GM21717 (cell line): ENCODE measurements around the gene RAB11FIP4.
"Not testable (repeated sequence)": the region's sequence is repeated elsewhere in the genome, so short reads cannot be mapped to it uniquely, and the experiment has no call there.

ENCODE experiments used
- ATAC-seq: cut with Tn5 transposase; IDR thresholded peaks from one replicate; pipeline ENCODE4 v1.9.1; 2021; ENCODE audit warnings: mild to moderate bottlenecking, moderate library complexity; ENCODE audit not compliant: unreplicated experiment

RAB11FIP4 gene

GRCh38 chr17:31431098-31431851, 39.8 kb downstream of the RAB11FIP4 start:
- ATAC-seq = no peak

DNA sequence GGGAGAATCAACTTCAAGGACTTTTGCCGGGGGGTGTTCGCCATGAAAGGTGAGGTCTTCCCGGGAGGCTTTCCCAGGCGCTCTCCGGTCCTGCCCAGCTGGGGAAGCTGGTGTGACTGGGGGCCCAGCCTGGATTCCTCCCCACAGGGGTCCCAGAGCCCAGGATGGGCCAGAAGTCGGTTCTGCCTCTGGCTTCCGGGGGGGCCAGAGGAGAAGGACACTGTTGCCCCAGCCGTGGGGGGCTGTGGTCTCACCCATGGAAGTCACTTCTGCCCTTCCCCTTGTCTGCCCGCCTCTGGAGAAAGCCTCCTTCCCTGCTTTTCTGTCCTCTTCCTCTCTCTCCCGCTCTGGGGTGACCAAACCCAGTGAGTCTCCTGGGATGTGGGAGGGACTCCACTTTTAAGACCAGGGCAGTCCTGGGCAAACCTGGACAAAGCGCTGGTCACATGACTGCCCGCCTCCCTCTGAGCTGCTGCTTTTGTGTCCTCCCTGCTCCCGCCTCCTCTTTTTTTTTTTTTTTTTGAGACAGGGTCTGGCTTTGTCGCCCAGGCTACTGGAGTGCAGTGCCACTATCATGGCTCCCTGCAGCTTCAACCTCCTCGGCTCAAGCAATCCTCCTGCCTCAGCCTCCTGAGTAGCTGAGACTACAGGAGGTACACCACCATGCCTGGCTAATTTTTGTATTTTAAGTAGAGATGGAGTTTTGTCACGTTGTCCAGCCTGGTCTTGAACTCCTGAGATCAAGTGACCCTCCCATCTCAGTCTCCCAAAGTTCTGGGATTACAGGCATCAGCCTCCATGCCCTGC, 40.6 kb downstream of the RAB11FIP4 start:
- no peak for ATAC-seq

- no peak for ATAC-seq
Measured at GRCh38 chr17:31433091-31433790, 41.8 kb downstream of the RAB11FIP4 start.

DNA sequence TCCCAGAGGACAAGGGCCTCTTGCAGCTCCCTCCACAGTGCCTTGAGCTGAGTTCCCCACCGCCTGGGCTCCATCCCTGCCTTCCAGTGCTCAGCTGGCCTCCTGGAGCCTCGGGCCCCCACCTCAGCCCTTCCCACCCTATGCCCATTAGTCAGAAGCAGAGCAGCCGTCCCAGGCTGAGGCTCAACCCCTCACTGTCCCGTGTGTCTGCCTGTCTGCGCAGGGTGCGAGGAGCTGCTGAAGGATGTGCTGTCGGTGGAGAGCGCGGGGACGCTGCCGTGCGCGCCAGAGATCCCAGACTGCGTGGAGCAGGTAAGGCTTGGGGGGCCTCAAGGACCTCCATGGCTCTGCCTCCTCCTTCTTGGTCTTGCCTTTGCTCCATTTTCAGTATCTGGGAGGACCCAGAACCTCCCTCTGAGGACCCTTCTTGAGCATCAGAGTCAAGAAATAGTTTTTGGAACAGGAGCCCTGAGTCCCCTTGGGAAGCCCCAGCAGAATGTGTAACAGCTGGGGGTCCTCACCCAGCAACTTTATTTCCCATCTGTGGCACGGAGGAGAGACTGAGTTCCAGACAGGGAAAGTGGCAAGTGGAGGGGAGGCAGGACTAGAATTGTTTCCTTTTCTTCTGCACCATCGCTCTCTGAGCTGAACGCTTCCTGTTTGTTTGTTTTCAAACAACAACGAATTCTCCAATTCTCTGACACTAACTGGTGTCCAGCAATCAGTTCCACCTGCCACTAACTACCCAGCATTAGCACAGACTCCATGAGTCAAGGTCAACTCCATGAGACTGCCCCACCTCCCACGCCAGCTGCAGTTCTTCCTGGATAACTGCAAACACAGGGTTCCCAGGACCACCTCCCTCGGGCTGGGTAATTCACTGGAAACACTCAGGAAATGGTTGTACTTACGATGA, 42.6 kb downstream of the RAB11FIP4 start:
- no peak for ATAC-seq

- ATAC-seq = no peak
Measured at GRCh38 chr17:31434727-31435050, 43.2 kb downstream of the RAB11FIP4 start.

- no peak for ATAC-seq
Measured at GRCh38 chr17:31435581-31435980, 44.1 kb downstream of the RAB11FIP4 start.

DNA sequence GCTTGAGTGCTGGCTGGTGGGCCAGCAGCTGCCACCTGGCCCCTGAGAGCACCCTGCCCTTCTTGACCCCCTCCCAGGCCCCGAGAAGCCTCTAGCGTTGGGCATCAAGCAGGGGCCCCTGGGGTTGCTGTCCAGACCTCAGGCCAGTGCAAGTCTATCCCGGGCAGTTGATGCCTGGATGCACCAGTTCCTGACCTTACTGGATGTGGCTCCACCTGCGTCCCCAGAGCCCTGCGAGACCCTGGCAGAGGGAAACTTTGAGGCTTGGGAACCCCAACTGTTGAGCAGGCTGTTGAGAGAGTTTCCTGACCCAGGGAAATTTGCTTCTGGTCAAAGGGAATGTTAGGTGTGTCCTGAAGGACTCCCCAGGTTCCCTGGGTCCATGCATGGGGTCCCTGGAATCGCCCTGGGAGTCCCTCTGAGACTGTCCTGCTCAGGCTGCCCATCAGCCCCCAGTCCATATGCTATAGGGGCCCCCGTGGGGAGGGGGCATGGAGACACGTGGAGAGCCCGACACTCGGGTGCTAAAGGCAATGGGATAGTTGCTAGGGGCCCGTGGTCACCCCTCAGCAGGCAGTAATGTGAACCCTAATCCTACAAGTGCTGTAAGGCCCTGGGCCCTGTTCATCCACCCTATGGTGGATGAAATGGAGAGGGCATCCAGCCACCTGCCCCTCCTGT, 46.4 kb downstream of the RAB11FIP4 start:
- ATAC-seq = no peak

DNA sequence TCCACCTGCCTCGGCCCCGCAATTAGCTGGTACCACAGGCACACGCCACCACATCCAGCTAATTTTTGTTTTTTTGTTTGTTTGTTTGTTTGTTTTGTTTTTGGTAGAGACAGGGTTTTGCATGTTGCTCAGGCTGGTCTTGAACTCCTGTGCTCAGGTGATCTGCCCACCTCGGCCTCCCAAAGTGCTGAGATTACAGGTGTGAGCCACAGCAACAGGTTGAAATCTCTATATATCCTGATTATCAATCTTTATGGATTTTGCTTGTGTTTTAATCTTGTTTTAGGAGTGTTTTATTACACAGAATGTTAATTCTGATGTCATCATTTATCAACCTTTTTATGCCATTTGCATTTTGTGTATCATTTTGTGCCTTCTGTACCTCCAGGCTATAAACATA, 48.2 kb downstream of the RAB11FIP4 start:
- no peak for ATAC-seq

- ATAC-seq = no peak
Measured at GRCh38 chr17:31442276-31442675, 50.8 kb downstream of the RAB11FIP4 start.

- not testable (repeated sequence) for ATAC-seq
Measured at GRCh38 chr17:31442856-31443255, 51.4 kb downstream of the RAB11FIP4 start.

- ATAC-seq = no peak
Measured at GRCh38 chr17:31443386-31443785, 51.9 kb downstream of the RAB11FIP4 start.

DNA sequence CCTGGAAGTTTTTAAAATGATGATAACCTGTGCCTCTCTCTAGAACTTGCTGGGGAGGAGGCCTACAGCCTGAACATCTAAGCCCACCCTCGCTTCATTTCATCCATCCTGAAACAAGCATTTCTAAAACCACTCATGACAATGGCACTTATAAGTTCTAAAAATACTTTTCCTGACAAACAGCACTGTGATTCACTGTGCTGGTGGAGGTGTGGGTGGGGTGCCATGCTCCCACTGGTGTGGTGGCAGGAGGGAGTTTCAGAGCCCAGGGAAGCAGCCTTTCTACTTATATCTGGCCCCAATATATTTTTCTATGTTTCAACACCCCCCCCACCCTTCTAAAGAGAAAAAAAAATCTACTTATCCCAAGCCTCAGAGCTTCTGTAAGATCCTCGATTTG, 52.6 kb downstream of the RAB11FIP4 start:
- no peak for ATAC-seq

GRCh38 chr17:31446195-31446967, 54.9 kb downstream of the RAB11FIP4 start:
- no peak for ATAC-seq

- ATAC-seq = no peak
Measured at GRCh38 chr17:31448467-31449077, 57.1 kb downstream of the RAB11FIP4 start.

- no peak for ATAC-seq
Measured at GRCh38 chr17:31449111-31449510, 57.6 kb downstream of the RAB11FIP4 start.

DNA sequence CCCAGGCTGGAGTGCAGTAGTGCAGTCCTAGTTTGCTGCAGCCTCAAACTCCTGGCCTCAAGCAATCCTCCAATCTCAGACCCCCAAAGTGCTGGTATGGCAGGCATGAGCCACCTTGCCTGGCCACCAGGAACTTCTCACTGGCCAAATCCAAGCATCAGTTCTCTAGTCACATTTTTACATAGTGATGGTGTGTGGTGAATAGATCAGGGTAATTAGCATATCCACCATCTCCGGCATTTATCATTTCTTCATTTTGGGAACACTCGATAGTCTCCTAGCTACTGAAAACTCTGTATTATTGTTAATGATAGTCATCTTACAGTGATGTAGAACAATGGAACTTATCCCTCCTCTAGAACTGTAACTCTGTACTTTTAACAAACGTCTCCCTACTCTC, 58.3 kb downstream of the RAB11FIP4 start:
- no peak for ATAC-seq

GRCh38 chr17:31452101-31452500, 60.6 kb downstream of the RAB11FIP4 start:
- no peak for ATAC-seq

DNA sequence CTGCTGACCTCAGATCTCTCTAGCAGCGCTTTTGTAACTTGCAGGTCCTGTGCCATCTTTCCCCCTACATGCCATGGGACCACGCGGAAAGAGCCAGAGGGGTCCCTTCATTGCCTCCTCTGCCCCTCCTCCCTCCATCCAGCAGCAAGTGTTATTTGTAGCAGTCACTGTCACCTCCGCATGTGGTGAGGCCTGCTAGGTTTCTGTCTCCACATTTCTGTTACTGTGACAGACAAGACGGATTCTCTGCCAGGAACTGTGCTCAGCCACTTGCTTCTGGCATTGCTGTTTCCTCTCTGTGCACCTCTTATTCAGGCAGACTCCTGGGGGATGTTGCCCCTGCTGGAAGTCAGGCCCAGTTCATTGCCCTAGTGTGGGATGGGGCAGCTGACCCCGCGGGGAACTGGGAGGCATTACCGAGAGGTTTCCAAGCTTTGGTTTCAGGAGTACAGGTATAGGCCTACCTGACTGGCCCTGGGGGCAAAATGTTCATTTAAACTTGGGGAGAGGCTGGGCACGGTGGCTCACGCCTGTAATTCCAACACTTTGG, 61.2 kb downstream of the RAB11FIP4 start:
- ATAC-seq = no peak

- ATAC-seq = no peak
Measured at GRCh38 chr17:31453896-31454295, 62.4 kb downstream of the RAB11FIP4 start.
